Measurements from ENCODE around the gene ADAP1. TPM values are rescaled to one million over a fixed set of nuclear protein-coding genes. Genes with fewer than 3 reads are reported as not detected.

Gene ADAP1
- total RNA-seq, 2 experiments from 2014 or later, result 6.8 to 7.2 TPM

DNA sequence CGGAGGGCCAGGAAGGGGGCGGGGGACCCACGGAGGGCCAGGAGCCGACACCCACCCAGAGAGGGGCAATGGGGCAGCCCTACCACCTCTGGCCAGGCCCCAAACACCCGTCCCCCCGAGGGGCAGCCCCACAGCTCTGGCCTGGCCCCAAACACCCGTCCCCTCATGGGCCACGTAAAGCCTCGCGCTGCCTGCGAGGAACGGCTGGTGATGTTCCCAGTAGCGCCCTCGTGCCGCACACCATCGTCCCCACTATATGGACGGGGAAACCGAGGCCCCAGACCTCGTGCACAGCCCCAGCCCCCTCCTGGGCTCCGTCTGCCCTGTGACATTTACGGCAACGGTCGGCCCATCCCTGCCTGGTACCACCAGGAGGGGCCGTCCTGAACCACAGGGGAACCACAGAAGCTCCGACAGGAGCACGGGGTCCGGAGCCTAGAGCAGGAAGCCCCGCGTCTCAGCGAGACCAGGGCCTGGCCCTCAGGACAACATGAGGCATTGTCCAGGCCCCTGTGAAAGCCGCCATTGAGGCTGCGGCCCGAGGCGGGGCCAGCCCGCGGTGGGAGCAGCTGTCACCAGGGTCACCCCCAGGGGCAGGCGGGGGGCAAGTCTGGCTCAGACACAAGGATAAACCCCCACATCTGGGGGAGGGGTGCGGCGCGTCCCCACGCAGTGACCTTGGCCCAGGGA, 42.5 kb downstream of the ADAP1 start:
- DNase-seq, result no peak
- POLR2A ChIA-PET, result interaction anchor here (1.3 kb wide), 1 partner anchor 11 kb away, joined by 5 read pairs; no protein-coding TSS in a partner anchor
- no peaks in the 10 kb centered on the region for H3K9me3 Mint-ChIP-seq

DNA sequence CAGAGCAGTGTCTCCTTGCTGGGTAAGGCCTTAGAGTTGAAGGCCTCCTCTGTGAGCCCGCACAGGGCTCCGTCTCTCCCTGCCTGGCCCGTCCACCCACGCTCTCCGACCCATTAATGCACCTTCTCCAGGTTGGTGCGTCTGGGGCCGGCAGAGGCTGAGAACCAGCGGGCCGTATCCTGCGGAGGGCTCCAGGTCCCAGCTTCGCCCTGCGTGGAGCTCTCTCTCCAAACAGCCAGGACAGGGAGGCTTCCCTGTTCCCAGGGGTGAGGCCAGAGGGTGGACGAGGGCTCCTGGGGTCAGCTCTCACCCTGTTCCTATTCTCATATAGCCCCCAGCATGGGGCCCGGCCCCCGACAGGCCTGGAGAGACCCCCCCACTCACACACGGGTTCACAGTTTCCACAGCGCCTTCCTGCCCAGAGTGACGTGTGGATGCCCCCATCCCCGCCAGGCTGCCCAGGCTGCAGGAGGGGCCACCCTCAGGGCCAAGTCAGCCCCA, 43.5 kb downstream of the ADAP1 start:
- Histone ChIP-seq H3K36me3 (ENCODE audit: insufficient read depth, low read length) (no peaks in the 10 kb centered on the region), H3K4me3 (ENCODE audit: low read length) (no peak overlapping the region), H3K27me3 (ENCODE audit: control insufficient read depth in 1 of 2, insufficient read depth in 2 of 2, low read length in 2 of 2) (no peaks in the 10 kb centered on the region), H3K27ac (ENCODE audit: low read depth in 1 of 2, low read length in 2 of 2) (no peak overlapping the region), H3K4me1 (ENCODE audit: insufficient read depth, low read length) (peaks cover 30% of the 10 kb centered on the region), H3K9me3 (ENCODE audit: control insufficient read depth in 1 of 2, insufficient read depth in 1 of 2, low read length in 2 of 2) (no peaks in the 10 kb centered on the region)
- DNase-seq (no peak), ATAC-seq (ENCODE audit: poor library complexity) (no peak)
- Mint-ChIP-seq H3K27me3 (no peaks in the 10 kb centered on the region), H3K4me3 (no peak overlapping the region), H3K27ac (no peak overlapping the region), H3K4me1 (ENCODE audit: low read depth) (peaks cover 11% of the 10 kb centered on the region), H3K36me3 (ENCODE audit: low read depth) (no peaks in the 10 kb centered on the region), H3K9me3 (no peaks in the 10 kb centered on the region)
- intact Hi-C loops (cut with DNase I, micrococcal nuclease), result loop anchor here in 1 of 2 experiments (5.0 kb wide), 1 partner anchor 61 kb away; no protein-coding TSS in a partner anchor
- CTCF ChIA-PET, result interaction anchor here (1.0 to 2.5 kb wide), 2 partner anchors 82 to 154 kb away, joined by 4 to 13 read pairs; no protein-coding TSS in a partner anchor
- TF ChIP-seq, protein P1, sequence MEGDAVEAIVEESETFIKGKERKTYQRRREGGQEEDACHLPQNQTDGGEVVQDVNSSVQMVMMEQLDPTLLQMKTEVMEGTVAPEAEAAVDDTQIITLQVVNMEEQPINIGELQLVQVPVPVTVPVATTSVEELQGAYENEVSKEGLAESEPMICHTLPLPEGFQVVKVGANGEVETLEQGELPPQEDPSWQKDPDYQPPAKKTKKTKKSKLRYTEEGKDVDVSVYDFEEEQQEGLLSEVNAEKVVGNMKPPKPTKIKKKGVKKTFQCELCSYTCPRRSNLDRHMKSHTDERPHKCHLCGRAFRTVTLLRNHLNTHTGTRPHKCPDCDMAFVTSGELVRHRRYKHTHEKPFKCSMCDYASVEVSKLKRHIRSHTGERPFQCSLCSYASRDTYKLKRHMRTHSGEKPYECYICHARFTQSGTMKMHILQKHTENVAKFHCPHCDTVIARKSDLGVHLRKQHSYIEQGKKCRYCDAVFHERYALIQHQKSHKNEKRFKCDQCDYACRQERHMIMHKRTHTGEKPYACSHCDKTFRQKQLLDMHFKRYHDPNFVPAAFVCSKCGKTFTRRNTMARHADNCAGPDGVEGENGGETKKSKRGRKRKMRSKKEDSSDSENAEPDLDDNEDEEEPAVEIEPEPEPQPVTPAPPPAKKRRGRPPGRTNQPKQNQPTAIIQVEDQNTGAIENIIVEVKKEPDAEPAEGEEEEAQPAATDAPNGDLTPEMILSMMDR (IDR thresholded peaks at IDR 0.05), result no peak
- POLR2A ChIA-PET, result interaction anchor here (1.3 to 4.4 kb wide), 3 partner anchors 12 to 64 kb away, joined by 3 to 27 read pairs (median 23); partner anchors contain the start of gene COX19

More for the DNA sequence above, 42.5 kb downstream of the ADAP1 start:
- ATAC-seq (ENCODE audit: poor library complexity), result no peak
- H3K4me1 ChIP-seq (ENCODE audit: insufficient read depth, low read length), result peaks cover 30% of the 10 kb centered on the region
- H3K27me3 Mint-ChIP-seq, result no peaks in the 10 kb centered on the region
- no peaks in the 10 kb centered on the region for H3K36me3 ChIP-seq (ENCODE audit: insufficient read depth, low read length)
- H3K4me3 ChIP-seq (ENCODE audit: low read length), result no peak overlapping the region
- no peaks in the 10 kb centered on the region for H3K36me3 Mint-ChIP-seq (ENCODE audit: low read depth)
- no peak overlapping the region for H3K27ac Mint-ChIP-seq
- H3K27ac ChIP-seq (ENCODE audit: low read depth in 1 of 2, low read length in 2 of 2), result no peak overlapping the region
- TF ChIP-seq, protein P1 (IDR thresholded peaks at IDR 0.05), result no peak
- H3K27me3 ChIP-seq (ENCODE audit: control insufficient read depth in 1 of 2, insufficient read depth in 2 of 2, low read length in 2 of 2), result no peaks in the 10 kb centered on the region
- CTCF ChIA-PET, result no interaction called here
- intact Hi-C loops (cut with DNase I, micrococcal nuclease), result loop anchor here in 1 of 2 experiments (5.0 kb wide), 1 partner anchor 60 kb away; no protein-coding TSS in a partner anchor
- peaks cover 11% of the 10 kb centered on the region for H3K4me1 Mint-ChIP-seq (ENCODE audit: low read depth)
- H3K4me3 Mint-ChIP-seq, result no peak overlapping the region
- H3K9me3 ChIP-seq (ENCODE audit: control insufficient read depth in 1 of 2, insufficient read depth in 1 of 2, low read length in 2 of 2), result no peaks in the 10 kb centered on the region

DNA sequence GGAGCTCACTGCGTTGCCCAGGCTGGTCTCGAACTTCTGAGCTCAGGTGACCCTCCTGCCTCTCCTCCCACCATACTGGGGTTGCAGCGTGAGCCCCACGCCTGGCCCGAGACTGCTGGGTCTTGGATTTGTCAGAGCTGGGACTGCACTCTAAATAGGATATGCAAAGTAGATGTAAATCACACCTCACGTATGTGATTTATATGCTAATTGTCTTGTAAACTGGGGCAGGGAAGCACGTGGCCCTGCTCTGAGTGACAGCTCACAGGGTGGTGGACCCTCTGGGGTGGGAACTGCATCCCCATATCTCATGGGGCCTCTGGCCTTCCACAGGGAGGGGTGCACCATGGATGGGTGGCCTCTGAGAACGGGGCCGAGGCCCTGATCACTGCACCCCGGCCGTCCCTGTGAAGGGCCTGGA, 44.0 kb downstream of the ADAP1 start:
- ATAC-seq (ENCODE audit: poor library complexity) (peak; percentile 21), DNase-seq (no peak)
- ChIA-PET POLR2A (interaction anchor here (1.3 to 4.4 kb wide), 3 partner anchors 13 to 65 kb away, joined by 3 to 27 read pairs (median 23); partner anchors contain the start of gene COX19), CTCF (interaction anchor here (0.9 to 2.5 kb wide), 3 partner anchors 45 to 155 kb away, joined by 4 to 13 read pairs (median 4); no protein-coding TSS in a partner anchor)
- no peaks in the 10 kb centered on the region for H3K9me3 Mint-ChIP-seq
- H3K4me3 Mint-ChIP-seq, result peak overlapping the region; percentile 81
- H3K27me3 Mint-ChIP-seq, result no peaks in the 10 kb centered on the region
- no peaks in the 10 kb centered on the region for H3K9me3 ChIP-seq (ENCODE audit: control insufficient read depth in 1 of 2, insufficient read depth in 1 of 2, low read length in 2 of 2)
- H3K27ac ChIP-seq (ENCODE audit: low read depth in 1 of 2, low read length in 2 of 2), result no peak overlapping the region
- intact Hi-C loops (cut with DNase I, micrococcal nuclease), result loop anchor here in 1 of 2 experiments (5.0 kb wide), 1 partner anchor 62 kb away; no protein-coding TSS in a partner anchor
- no peaks in the 10 kb centered on the region for H3K36me3 ChIP-seq (ENCODE audit: insufficient read depth, low read length)
- peak overlapping the region; percentile 76 for H3K27ac Mint-ChIP-seq
- H3K4me3 ChIP-seq (ENCODE audit: low read length), result no peak overlapping the region
- TF ChIP-seq, protein P1 (IDR thresholded peaks at IDR 0.05), result no peak
- no peaks in the 10 kb centered on the region for H3K36me3 Mint-ChIP-seq (ENCODE audit: low read depth)
- H3K27me3 ChIP-seq (ENCODE audit: control insufficient read depth in 1 of 2, insufficient read depth in 2 of 2, low read length in 2 of 2), result no peaks in the 10 kb centered on the region
- peaks cover 11% of the 10 kb centered on the region for H3K4me1 Mint-ChIP-seq (ENCODE audit: low read depth)
- H3K4me1 ChIP-seq (ENCODE audit: insufficient read depth, low read length), result peaks cover 30% of the 10 kb centered on the region
